WTC11 (cell line): ENCODE results near the gene LTB.

ENCODE experiments used
- CTCF ChIP-seq: fragments of 200-600 bp; IDR thresholded peaks from 2 replicates; pipeline ENCODE4 v1.8.0; 2022; ENCODE audit warnings: antibody characterized with exemption
- JUN ChIP-seq: sonication (generic); formaldehyde crosslinking; IDR thresholded peaks from 2 replicates; pipeline ENCODE4 v1.8.0; 2023; ENCODE audit warnings: mild to moderate bottlenecking, missing genetic modification reagents
- RELA ChIP-seq: sonication (generic); formaldehyde crosslinking; IDR thresholded peaks from 2 replicates; pipeline ENCODE4 v1.8.1; 2022; ENCODE audit warnings: missing genetic modification reagents, mild to moderate bottlenecking, borderline replicate concordance
- USF2 ChIP-seq: sonication (generic); formaldehyde crosslinking; IDR thresholded peaks from 2 replicates; pipeline ENCODE4 v1.8.1; 2023; ENCODE audit warnings: mild to moderate bottlenecking, missing genetic modification reagents, moderate library complexity

GRCh38 chr6:31577579-31577966 is 4.7 kb downstream of the LTB start:
- no peak for TF ChIP-seq USF2 (CRISPR knock-in tag)
- TF ChIP-seq CTCF = no peak
- TF ChIP-seq RELA (CRISPR knock-in tag) = no peak
- no peak for TF ChIP-seq JUN (CRISPR knock-in tag)
